Peyer's patch (tissue), 4 donors: ENCODE measurements around the gene NFE2L2. TPM values are rescaled to one million over a fixed set of nuclear protein-coding genes. Genes with fewer than 3 reads are reported as not detected.
"Not testable (repeated sequence)": the region's sequence is repeated elsewhere in the genome, so short reads cannot be mapped to it uniquely, and the experiment has no call there.

Experiments used
- DNase-seq, 3 donors: peaks; one replicate each; pipeline ENCODE4 v3.0.0-alpha.2; 2017 to 2019
- H3K27ac ChIP-seq, 4 donors: fragments of 200-600 bp; sonication (generic); one replicate each; pipeline ENCODE4 v1.5.1; 2016 to 2019
- H3K27me3 ChIP-seq, 2 donors: fragments of 200-600 bp; sonication (generic); one replicate each; pipeline ENCODE4 v1.5.1; 2019
- H3K36me3 ChIP-seq, 3 donors: fragments of 200-600 bp; sonication (generic); one replicate each; pipeline ENCODE4 v1.5.1; 2016 to 2019
- H3K4me1 ChIP-seq, 4 donors: fragments of 200-600 bp; sonication (generic); one replicate each; pipeline ENCODE4 v1.5.1; 2016 to 2019
- H3K4me3 ChIP-seq, 4 donors: fragments of 200-600 bp; sonication (generic); 1 replicate in 3 of 4; 2 replicates in 1 of 4; pipeline ENCODE4 v1.5.1; 2016 to 2019; ENCODE audit warnings: mild to moderate bottlenecking in 1 of 4
- H3K9me3 ChIP-seq, 4 donors: fragments of 200-600 bp; sonication (generic); one replicate each; pipeline ENCODE4 v1.5.1; 2016 to 2019; ENCODE audit warnings: mild to moderate bottlenecking in 1 of 4
- CTCF ChIP-seq, 6 experiments: fragments of 450-650 bp in 4 of 6; fragments of 200-600 bp in 2 of 6; sonication (generic) in 1 of 6; IDR thresholded peaks; one replicate each; pipeline ENCODE4 v1.5.1; 2017 to 2019; ENCODE audit warnings: antibody characterized with exemption in 6 of 6, mild to moderate bottlenecking in 3 of 6, moderate library complexity in 1 of 6
- POLR2A ChIP-seq, 2 donors: fragments of 450-650 bp; IDR thresholded peaks; one replicate each; pipeline ENCODE4 v1.5.1; 2017; ENCODE audit warnings: antibody characterized with exemption in 2 of 2, mild to moderate bottlenecking in 2 of 2, moderate library complexity in 2 of 2
- total RNA-seq, 4 donors: library from RNA; depleted of rRNA; stranded (reverse); fragments of >200 nt; gene quantifications; one replicate each; pipeline ENCODE4 v1.1.0, GENCODE V29; 2016

The NFE2L2 gene
- total RNA-seq, 4 donors from 2014 or later = 85.3 to 162 (median 108) TPM

GRCh38 chr2:177249038-177249437, 15.5 kb downstream of the NFE2L2 start:
- no peak for TF ChIP-seq CTCF (IDR thresholded peaks at IDR 0.05)
- TF ChIP-seq POLR2A (IDR thresholded peaks at IDR 0.05) = no peak
- DNase-seq = no peak
- Histone ChIP-seq H3K36me3 (peaks cover 0 to 3% (median 0%) of the 10 kb centered on the region in 3 donors), H3K27me3 (no peaks in the 10 kb centered on the region), H3K27ac (no peak overlapping the region), H3K4me1 (peaks cover 0 to 77% (median 18%) of the 10 kb centered on the region in 4 donors), H3K9me3 (no peaks in the 10 kb centered on the region), H3K4me3 (no peak overlapping the region)

- no peak for TF ChIP-seq POLR2A (IDR thresholded peaks at IDR 0.05)
- TF ChIP-seq CTCF (IDR thresholded peaks at IDR 0.05) = no peak
- H3K4me3 ChIP-seq = no peak overlapping the region
- H3K36me3 ChIP-seq = peaks cover 0 to 3% (median 0%) of the 10 kb centered on the region in 3 donors
- H3K27me3 ChIP-seq = no peaks in the 10 kb centered on the region
- no peak for DNase-seq
- no peaks in the 10 kb centered on the region for H3K9me3 ChIP-seq
- peaks cover 8 to 80% (median 16%) of the 10 kb centered on the region in 4 donors for H3K4me1 ChIP-seq
- H3K27ac ChIP-seq = no peak overlapping the region
These were observed 16.7 kb downstream of the NFE2L2 start for GRCh38 chr2:177247693-177248262.

DNA sequence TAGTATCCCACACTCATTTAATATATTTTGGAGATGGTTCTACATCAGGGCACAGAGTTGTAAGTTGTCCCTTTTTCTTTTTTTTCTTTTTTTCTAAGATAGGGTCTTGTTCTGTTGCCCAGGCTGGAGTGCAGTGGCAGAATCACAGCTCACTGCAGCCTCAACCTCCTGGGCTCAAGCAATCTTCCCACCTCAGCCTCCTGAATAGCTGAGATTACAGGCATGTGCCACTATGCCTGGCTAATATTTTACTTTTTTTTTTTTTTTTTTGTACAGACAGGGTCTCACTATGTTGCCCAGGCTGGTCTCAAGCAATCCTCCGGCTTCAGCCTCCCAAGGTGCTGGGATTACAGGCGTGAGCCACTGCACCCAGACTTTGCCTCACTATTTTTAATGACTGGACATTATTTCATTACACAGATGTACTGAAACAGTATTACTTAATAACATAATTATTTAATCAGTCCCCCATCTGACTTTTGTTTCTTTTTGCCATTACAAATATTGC, 17.9 kb downstream of the NFE2L2 start:
- DNase-seq, H3K27ac ChIP-seq, H3K36me3 ChIP-seq, H3K9me3 ChIP-seq, H3K27me3 ChIP-seq, H3K4me3 ChIP-seq: not testable (repeated sequence)
- H3K4me1 ChIP-seq = peaks cover 10 to 76% (median 19%) of the 10 kb centered on the region in 4 donors

DNA sequence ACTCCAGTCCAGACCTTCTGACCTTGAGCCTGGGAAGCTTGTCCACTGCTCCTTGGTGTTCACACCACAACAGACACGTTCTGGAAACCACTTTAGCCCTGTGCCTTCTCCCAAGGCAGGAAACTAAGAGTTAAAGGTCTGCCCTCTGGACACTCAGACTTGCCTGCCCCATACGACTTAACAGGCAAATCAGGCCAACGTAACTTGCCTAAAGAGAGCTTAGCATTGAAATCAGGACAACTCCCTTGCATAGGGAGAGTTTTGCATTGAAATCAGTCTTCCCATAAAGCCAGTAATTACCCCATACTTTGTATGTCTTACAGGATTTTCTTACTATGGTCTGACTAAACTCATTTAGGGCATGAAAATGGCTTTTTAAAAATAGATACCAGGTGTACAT, 18.5 kb downstream of the NFE2L2 start:
- H3K4me1 ChIP-seq = peaks cover 10 to 77% (median 21%) of the 10 kb centered on the region in 4 donors

GRCh38 chr2:177245010-177245422, 19.5 kb downstream of the NFE2L2 start:
- Histone ChIP-seq H3K4me1 (peaks cover 10 to 79% (median 26%) of the 10 kb centered on the region in 4 donors), H3K36me3 (peaks cover 0 to 3% (median 0%) of the 10 kb centered on the region in 3 donors), H3K27me3 (no peaks in the 10 kb centered on the region), H3K9me3 (no peaks in the 10 kb centered on the region), H3K27ac (peak overlapping the region in 1 of 4 donors; percentile 33), H3K4me3 (no peak overlapping the region)
- no peak for DNase-seq
- TF ChIP-seq CTCF (IDR thresholded peaks at IDR 0.05) (no peak), POLR2A (IDR thresholded peaks at IDR 0.05) (no peak)

More for the DNA sequence above, 18.5 kb downstream of the NFE2L2 start:
- Histone ChIP-seq H3K36me3 (peaks cover 0 to 3% (median 0%) of the 10 kb centered on the region in 3 donors), H3K27ac (peak overlapping the region in 1 of 4 donors; percentile 26), H3K4me3 (no peak overlapping the region), H3K9me3 (no peaks in the 10 kb centered on the region), H3K27me3 (no peaks in the 10 kb centered on the region)
- TF ChIP-seq CTCF (IDR thresholded peaks at IDR 0.05) = no peak
- no peak for TF ChIP-seq POLR2A (IDR thresholded peaks at IDR 0.05)
- DNase-seq = no peak

DNA sequence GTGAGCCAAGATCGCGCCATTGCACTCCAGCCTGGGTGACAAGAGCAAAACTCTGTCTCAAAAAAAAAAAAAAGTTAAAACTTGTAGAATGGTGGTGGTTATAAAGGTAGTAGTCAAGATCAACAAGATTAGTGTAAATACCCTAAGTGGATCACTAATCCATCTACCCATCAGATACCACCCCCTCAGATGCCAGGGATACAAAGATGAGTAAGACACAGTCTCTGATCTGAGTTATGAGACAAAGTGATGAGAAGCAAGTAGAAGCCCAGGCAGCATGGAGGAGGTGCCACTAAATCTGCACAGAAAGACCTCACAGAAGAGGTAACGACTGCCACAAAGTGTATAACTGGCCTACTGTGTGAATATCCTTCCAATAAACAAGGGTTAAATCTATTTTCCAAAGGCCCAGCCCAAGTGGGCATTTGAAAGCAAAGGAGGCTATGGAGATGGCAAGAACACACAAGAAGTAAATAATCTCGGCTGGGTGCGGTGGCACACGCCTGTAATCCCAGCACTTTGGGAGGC, 20.2 kb downstream of the NFE2L2 start:
- Histone ChIP-seq H3K27me3 (no peaks in the 10 kb centered on the region), H3K9me3 (no peaks in the 10 kb centered on the region), H3K4me3 (no peak overlapping the region), H3K27ac (peak overlapping the region in 1 of 4 donors; percentile 82), H3K36me3 (peaks cover 0 to 3% (median 0%) of the 10 kb centered on the region in 3 donors), H3K4me1 (peaks cover 10 to 83% (median 30%) of the 10 kb centered on the region in 4 donors)
- no peak for TF ChIP-seq POLR2A (IDR thresholded peaks at IDR 0.05)
- TF ChIP-seq CTCF (IDR thresholded peaks at IDR 0.05) = no peak
- no peak for DNase-seq
